NCI-H524 (cell line): ENCODE results near the gene WNT2B.
"Not testable (repeated sequence)": the region's sequence is repeated elsewhere in the genome, so short reads cannot be mapped to it uniquely, and the experiment has no call there.

Experiments used
- DNase-seq, 2 experiments: peaks; one replicate each; lab custom pipeline; 2025; lab: John Stamatoyannopoulos, UW

WNT2B gene

DNA sequence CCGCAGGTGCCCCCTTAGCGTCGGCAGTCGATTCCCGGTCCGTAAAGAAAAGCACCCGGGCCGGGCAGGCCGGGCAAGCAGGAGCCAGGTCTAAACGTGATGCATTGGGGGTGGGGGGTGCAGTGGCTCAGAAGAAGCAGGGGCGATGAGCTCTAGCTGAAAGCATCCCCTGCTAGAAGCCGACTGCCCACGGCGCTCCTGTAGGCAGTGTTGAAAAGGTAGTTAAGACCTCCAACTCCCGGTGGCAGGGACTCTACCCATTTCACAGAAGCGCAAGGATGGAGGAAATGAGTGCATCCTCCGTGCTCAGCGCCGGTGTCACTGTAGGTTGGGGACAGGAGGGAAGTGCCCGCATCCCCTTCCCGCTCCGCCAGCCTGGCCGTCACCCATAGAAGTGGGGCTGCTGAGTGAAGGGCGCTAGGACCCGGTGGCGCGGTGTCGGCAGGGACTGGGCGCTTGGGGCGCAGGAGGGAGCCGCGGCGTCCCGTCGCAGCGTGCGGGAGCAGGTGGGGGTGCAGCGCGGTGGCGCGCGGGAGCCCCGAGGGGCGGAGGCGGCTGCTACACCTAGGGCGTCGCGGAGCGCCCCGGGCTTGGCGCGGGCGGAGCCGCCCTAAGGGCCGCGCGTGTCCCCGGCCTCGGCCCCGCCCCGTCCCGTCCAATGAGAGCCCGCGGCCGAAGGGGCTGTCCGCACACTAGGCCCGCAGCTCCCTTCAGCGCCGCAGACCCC, at the start of gene WNT2B:
TSS of gene WNT2B (plus strand) at position 688 of the 727 bp plus-strand sequence. CDS start 298 bp downstream, outside the sequence.
- peak in 1 of 2 experiments; percentile 21 for DNase-seq

DNA sequence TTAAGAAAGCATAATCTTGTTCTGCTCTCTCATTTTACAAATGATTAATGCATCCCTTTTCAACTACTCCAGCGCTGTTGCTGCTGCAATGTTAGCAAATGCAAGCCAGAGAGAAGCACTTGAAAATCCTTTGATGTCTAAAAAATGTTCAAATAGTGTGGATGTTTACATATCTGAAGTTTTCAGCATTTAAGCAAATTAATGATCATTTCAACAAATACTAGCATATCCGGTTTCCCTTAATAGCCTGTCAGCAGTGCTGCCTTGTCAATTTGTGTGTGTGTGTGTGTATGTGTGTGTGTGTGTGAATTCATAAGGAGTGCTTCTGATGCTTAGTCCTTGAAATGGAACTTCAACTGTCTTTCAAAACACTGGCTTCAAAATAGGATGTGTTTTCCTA, 48.1 kb upstream of the WNT2B start:
- no peak for DNase-seq

DNA sequence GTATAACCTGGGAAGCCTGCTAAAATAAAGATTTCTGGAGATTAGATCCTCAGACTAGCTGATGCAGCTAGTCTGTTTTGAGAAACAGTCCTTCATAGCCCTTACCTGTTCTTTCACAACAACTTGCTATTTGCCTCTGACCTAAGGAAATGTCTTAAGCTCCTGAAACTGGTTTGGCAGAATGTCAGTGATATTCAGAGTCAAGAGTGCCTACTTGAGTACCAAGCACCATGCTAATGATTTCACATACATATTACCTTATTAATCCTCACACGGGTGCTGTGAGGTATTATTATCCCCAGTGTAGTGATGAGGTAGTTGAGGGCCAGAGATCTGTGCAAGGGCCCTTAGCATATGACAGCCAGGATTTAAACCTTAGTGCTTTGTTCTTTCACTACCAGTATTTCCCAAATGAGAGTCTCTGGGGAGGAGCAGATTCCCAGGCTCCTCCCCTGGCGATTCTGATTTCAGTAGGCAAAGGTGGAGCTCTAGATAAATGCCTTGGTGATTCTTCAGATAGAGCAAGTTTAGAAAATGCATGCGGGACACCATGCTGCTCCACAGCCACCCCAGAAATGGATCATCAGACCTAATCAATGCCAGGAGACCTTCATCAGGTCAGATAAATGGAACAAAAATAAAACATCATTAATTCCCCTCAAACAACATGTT, 47.4 kb upstream of the WNT2B start:
- peak; percentile 67 to 89 for DNase-seq

DNA sequence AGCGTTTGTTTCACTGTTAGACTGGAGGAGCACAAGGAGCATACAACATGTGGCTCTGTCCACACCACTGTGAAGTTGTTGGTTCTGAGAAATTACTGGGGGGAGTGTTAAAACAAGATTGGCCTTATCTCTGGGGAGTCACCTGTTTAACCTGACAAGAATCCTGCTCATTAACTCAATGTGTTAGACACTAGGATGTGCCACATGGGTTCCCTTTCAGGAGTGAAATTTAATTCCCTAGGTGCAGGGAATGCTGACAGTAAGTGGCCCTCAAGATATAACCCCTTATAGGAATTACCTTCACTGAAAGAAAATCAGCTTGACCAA, 45.8 kb upstream of the WNT2B start:
- peak in 1 of 2 experiments; percentile 9 for DNase-seq

DNA sequence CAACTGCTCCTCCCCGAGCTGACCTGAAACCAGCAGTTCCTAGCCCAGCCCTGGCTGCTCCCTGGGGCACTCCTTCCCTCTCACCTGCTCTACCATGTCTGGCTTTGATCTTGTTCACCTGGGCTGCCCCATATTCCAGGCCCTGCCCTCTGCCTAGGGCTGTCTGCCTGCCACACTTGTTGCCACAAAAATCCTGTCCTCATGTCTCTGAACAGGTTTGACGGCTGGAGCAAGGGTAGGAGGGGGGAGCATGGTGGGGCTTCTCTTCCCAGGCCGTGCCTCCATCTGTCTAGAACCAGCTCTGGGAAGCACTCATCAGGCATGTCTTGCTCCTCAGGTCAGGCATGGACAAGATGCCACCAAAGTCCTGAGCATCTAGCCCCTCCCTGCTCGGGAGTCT, 44.3 kb upstream of the WNT2B start:
- peak in 1 of 2 experiments; percentile 31 for DNase-seq

DNA sequence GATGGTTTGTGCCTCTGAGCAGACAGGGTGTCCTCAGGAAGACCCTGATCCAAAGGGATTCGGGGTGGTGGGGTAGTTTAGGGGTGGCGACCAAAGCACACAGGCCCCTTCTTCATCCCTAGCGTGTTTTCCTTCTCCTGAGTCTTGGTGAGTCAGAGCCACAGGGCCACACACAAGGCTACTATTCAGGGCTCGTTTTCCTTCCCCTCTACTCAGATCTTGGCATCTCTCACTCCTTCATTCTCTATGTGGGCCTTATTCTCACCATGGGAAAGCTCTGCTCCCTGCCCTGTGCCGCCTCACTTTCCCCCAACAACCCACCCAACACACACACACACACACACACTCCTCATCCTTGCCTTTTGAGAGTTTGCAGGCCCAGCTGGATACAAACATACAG, 43.6 kb upstream of the WNT2B start:
- no peak for DNase-seq

DNA sequence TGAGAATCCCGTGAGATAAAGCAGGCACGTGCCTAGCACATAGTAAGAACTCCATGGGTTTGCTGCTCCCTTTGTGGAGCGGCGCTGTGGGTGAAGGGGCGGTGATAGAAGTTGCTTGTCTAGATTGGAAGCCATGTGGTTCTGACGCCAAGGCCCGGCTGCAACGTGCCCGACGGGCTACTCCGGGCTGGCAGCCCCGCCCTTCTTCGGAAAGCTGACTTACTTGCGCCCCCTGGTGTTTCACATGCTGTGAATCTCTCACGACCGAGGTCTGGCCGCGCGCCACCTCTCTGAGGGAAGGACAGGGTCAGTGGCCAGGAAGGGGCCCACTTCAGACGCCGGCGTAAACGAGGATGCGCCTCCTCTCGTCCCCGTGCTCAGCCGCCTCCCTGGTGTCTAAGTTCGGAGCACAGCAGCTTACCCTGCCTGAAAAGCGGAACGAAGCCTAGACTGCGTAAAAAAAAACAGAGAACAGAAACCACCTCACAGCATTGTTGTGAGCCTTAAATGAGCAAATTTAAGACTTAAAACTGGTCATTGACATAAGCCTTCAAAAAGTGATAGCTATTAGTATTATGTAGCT, 42.6 kb upstream of the WNT2B start:
- peak; percentile 34 to 84 for DNase-seq

DNA sequence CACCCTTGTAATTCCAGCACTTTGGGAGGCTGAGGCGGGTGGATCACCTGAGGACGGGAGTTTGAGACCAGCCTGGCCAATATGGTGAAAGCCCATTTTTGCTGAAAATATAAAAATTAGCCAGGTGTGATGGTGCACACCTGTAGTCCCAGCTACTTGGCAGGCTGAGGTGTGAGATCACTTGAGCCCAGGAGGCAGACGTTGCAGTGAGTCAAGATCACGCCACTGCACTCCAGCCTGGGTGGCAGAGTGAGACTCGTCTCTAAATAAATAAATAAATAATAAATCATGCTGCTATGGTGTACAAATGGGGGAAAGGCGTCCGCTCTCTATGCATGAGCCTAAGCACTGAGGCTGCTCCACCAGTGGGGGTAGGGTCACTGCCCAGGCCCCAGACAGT, 38.4 kb upstream of the WNT2B start:
- not testable (repeated sequence) for DNase-seq

DNA sequence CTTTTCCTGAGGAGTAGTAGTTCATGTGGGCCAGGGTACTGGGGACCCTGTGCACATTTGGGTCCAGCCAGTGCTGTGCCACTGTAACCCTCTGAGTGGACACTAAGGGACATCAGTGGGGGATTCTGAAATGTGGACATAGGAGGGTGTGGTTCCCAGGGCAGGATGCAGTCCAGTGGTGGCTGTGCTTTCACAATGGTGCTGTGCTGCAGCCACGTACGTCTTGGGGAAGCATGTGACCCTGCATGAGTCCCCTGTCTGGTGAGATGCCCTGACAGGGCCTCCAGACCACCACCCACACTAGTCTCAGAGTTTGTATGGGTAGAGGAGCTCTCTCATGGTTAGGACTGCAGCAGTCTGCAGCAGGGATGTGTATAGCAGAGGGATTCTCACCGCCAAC, 37.8 kb upstream of the WNT2B start:
- DNase-seq = no peak

DNA sequence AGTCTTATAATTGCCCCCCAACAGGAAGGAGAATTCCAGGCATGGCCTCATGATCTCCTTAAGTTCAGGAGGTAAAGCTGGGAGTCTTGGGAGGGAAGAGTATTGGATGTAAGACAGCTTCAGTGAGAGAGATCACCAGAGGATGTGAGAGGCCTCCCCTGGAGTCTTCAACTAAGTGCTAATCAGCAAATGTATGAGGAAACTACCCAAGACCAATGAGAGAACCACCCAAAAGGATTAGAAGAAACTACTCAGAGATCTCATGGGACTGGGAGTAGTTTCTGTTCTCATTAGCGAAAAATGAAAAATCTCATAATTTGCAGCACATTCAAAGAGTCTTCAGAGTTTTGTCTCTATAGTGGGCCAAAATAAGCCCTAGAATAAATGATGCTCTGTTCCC, 36.6 kb upstream of the WNT2B start:
- no peak for DNase-seq

DNA sequence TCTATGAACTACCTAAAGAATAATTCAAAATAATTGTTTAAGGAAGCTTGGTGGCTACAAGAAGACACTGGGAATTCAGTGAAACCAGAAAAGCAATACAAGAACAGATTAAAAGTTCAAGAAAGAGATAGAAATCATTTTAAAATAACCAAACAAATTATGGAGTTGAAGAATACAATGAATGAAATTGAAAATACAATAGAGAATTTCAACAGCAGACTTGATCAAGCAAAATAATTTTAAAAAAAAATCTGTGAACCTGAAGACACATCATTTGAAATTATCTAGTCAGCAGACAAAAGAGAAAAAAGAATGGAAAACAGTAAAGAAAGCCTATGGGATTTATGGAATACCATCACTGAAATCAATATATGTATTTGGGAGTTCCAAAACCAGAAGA, 31.2 kb upstream of the WNT2B start:
- no peak for DNase-seq

DNA sequence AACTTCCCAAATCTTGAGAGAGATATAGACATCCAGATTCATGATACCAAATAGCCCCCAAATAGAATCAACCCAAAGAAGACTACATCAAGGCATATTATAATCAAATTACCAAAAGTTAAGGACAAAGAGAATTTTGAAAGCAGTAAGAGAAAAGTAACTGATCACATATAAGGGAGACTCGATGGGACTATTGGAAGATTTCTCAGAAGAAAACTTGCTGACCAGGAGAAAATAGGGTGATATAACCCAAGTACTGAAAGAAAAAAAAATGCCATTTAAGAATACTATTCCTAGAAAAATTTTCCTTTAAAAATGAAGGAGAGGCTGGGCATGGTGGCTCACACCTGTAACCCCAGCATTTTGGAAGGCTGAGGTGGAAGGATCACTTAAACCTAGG, 30.5 kb upstream of the WNT2B start:
- DNase-seq = no peak

DNA sequence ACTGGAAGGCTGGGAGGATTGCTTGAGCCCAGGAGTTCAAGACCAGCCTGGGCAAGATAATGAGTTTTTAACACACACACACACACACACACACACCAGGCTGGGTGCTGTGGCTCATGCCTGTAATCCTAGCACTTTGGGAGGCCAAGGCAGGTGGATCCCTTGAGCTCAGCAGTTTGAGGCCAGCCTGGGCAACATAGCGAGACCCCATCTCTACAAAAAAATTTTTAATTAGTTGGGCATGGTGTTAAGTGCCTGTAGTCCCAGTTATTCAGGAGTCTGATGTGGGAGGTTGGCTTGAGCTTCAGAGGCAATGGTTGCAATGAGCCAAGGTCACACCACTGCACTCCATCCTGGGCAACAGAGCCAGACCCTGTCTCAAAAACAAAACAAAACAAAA, 22.7 kb upstream of the WNT2B start:
- not testable (repeated sequence) for DNase-seq

DNA sequence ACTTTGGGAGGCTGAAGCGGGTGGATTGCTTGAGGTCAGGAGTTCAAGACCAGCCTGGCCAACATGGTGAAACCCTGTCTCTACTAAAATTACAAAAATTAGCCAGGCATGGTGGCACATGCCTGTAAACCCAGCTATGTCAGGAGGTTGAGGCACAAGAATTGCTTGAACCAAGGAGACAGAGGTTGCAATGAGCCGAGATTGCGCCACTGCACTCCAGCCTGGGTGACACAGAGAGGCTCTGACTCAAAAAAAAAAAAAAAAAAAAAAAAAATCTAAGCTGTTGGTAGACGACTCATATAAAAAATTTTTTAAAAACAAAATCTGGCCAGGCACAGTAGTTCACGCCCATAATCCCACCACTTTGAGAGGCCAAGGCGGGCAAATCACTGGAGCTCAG, 21.1 kb upstream of the WNT2B start:
- not testable (repeated sequence) for DNase-seq

DNA sequence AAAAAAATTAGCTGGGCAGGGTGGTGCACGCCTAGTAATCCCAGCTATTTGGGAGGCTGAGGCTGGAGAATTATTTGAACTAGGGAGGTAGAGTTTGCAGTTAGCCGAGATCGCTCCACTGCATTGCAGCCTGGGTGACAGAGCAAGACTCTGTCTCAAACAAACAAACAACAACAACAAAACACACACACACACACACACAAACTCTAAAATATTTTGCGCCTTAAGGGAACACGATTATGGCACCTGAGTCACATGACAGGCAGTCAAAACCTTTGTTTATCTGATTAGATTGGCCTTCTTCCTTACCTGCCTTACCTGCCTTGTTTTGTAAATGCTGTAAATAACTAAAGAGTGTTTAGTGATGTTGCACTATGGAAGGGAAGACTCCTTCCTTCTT, 20.6 kb upstream of the WNT2B start:
- no peak for DNase-seq

DNA sequence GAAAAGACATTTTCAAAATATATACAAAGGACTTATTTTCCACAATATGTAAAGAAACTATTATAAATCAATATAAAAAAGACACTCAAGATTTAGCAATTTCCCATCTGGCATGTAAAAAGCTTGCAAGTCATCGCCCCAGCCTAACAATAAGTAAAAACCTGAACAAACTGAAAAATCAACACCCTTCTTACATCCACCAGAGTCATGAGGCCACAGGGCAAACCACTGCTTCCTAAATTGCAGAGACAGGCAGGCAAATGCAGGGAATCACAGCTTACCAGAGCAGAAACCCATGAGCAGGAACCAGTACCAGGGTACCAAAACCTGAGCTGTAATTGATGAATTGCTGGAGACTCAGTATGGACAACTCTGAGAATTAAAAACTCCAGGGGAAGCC, 16.7 kb upstream of the WNT2B start:
- DNase-seq = no peak

DNA sequence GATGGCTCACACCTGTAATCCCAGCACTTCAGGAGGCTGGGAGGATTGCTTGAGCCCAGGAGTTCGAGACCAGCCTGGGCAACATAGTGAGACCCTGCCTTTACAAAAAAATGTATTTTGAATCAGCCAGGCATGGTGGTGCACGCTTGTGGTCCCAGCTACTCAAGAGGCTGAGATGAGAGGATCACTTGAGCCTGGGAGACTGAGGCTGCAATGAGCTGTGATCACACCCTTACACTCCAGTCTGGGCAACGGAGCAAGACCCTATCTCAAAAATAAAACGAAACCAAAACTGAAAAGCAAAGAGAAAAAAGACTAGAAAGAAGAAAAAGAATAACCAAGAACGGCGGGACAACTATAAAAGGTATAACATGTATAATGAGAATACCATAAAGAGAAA, 15.4 kb upstream of the WNT2B start:
- DNase-seq = no peak

DNA sequence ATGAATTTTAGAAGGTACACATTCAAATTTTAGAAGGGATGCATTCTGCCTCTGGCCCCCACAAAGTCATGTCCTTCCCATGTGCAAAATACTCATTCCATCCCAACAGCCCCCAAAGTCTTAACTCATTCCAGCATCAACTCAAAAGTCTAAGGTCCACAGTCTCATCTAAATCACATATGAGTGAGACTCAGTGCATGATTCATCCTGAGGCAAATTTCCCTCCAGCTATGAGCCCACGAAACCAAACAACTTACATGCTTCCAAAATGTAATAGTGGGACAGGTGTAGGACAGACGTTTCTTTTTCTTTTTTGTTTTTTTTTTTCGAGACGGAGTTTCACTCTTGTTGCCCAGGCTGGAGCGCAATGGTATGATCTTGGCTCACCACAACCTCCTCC, 12.5 kb upstream of the WNT2B start:
- no peak for DNase-seq

DNA sequence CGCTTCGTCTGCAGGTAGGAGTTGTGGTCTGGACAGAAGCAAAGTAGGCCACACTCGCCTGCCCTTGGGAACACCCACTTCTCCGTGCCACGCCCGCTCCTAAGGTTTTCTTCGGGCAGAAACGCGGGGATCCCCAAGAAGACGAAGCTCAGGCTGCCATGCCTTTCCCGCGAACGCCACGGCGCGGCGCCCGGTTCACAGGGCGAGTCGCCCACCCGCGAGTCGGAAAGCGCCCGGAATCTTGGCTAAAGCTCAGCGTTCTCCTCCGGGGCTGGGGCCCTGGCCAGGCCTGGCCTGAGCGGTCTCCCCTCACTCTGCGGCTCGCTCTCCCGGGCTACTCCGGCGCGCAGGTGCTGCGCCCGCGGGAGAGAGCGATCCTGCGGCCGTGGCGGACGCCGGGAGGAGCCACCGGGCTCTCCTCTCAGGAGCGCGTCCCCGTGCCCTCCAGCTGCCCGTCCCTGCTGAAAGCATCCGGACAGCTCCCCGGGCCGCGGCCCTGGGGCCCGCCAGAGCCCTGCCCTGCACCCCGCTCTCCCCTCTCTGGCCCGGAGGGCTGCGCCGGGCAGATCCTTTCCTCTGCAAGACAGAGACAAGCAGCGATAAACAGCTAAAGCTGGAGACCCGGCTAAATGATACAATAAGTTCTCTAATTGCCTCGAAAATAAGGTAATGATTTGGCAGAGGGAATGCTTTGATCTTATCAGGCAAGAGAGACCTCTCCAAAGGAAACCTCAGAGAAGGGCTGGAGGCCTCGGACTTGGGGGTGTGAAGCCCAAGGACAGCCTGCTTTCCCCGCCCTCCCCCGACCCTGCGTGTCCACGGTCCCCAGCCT, 6.7 kb upstream of the WNT2B start:
- DNase-seq = peak; percentile 27 to 64

DNA sequence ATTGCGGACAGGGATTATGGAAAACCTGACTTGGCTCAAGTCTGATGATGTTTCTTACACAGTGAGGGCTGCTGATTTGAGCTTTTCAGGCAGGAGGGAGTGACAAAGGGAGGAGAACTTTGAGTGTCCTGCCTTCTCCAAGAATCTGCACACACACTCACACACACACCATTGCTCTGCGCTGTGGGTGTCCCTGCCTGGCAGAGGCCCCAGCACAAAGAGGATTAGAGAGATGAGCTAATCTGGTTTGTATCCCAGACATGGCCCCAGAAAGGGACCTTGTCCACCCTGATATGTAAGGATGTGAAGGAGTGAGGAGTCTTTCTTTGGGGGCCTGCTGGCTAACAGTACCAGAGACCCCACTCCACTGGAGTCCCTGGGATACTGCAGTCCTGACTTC, 5.9 kb upstream of the WNT2B start:
- peak in 1 of 2 experiments; percentile 35 for DNase-seq

DNA sequence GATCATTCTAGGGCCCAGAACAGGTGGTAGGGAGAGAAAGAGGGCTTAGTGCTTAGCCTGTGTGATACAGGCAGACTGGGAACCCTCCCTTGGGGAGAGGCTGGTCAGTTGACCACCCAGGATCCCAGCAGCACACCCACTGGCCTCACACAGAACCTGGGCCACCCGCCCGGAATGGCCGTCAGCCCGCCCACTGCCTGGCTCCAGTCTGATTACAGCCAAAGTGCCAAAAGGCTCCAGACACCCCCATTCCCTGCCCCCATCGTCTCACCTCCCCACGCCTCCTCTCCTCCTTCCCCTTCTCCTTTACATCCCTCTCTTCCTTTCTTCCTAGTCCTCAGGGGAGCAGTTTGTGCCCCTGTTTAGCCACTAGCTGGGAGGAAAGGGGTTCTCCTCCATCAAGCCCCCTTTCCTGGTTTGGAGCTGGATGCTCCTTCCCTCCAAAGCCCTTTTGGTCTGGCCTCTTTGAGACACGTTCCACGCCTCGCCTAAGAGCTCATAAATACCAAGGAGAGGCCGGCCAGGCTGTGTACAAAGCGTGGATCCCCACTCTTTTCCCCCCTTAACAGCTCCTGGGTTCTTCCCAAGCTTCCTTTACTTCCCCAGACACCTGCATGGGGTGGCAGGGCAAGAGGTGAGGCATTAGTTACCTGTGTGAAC, 4.6 kb upstream of the WNT2B start:
- no peak for DNase-seq
